Muscle layer of duodenum (tissue), 2 donors: ENCODE data around the gene ADAMTS17.

Experiments
- H3K27ac ChIP-seq: one replicate; pipeline ENCODE4 v1.7.0; 2013; ENCODE audit warnings: mild to moderate bottlenecking, low read length
- H3K27me3 ChIP-seq: one replicate; pipeline ENCODE4 v1.7.0; 2013; ENCODE audit warnings: low read depth, mild to moderate bottlenecking, control low read depth, low read length
- H3K36me3 ChIP-seq, 2 donors: one replicate each; pipeline ENCODE4 v1.7.0; 2013; ENCODE audit warnings: low read length in 2 of 2, control low read depth in 1 of 2, mild to moderate bottlenecking in 1 of 2; ENCODE audit not compliant: insufficient read depth in 2 of 2, control insufficient read depth in 1 of 2
- H3K4me1 ChIP-seq, 2 donors: one replicate each; pipeline ENCODE4 v1.7.0; 2013; ENCODE audit warnings: low read length in 2 of 2, mild to moderate bottlenecking in 2 of 2, control low read depth in 1 of 2, moderate library complexity in 1 of 2; ENCODE audit not compliant: insufficient read depth in 2 of 2, control insufficient read depth in 1 of 2
- H3K4me3 ChIP-seq, 2 donors: one replicate each; pipeline ENCODE4 v1.7.0; 2013; ENCODE audit warnings: low read length in 2 of 2, low read depth in 1 of 2, mild to moderate bottlenecking in 1 of 2
- H3K9me3 ChIP-seq, 2 donors: one replicate each; pipeline ENCODE4 v1.7.0; 2013; ENCODE audit warnings: low read length in 2 of 2, control low read depth in 1 of 2, mild to moderate bottlenecking in 1 of 2; ENCODE audit not compliant: control insufficient read depth in 1 of 2
- donor health status: healthy.

ADAMTS17 gene

DNA sequence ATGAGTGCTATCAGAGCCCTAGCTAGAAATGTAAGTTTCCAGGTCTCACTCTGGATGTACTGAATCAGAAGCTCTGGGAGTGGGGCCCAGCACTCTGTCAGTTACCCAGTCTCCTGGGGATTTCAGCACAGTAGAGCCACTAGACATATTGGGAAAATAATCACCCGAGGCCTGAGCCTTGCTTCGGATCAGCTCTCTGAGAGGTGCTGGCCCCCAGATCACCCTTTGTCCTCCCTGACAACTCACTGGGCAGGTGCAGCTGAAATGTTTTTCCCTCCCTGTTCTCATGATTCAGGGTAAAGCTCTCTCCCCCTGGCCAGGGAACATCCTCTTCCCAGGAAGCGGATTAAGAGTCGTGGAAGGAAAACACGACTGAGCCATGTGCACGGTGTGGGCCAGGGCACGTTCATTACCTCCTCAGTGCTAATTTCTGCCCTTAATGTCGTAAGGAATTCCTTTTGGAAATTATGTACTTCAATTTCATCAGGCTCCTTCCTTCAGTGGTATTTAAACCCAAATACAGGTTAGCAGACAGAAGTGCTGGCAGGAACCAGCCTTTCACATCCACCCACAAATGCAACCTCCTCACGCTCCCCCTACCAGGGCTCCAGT is 311.8 kb downstream of the ADAMTS17 start:
- Histone ChIP-seq H3K36me3 (no peaks in the 10 kb centered on the region), H3K4me1 (no peaks in the 10 kb centered on the region), H3K27me3 (no peaks in the 10 kb centered on the region), H3K9me3 (no peaks in the 10 kb centered on the region), H3K4me3 (no peak overlapping the region), H3K27ac (no peak overlapping the region)

- Histone ChIP-seq H3K27ac (no peak overlapping the region), H3K4me1 (no peaks in the 10 kb centered on the region), H3K4me3 (no peak overlapping the region), H3K36me3 (no peaks in the 10 kb centered on the region), H3K9me3 (no peaks in the 10 kb centered on the region), H3K27me3 (no peaks in the 10 kb centered on the region)
Observed at GRCh38 chr15:100029045-100029444, 312.7 kb downstream of the ADAMTS17 start.

GRCh38 chr15:100026041-100026440 is 315.7 kb downstream of the ADAMTS17 start:
- H3K27ac ChIP-seq, result no peak overlapping the region
- H3K27me3 ChIP-seq, result no peaks in the 10 kb centered on the region
- no peaks in the 10 kb centered on the region for H3K9me3 ChIP-seq

DNA sequence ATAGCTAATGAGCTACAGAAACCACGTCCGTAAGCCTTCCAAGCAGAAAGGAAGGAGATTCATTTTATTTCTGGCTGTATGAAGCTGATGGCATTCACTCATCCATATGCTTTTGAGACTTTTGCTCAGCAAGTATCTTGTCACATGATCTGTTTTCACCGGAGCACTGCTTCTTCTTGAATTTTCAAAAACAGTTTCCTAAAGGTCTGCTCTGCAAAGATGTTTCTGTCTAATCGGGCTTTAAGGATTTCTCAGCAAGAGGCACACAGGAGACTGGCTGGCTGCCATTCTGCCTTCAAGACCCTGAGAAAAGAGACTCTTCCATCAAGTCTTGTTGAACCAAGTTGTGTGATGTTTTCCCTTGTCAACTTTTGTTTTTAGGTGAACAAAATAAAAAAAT is 319.0 kb downstream of the ADAMTS17 start:
- Histone ChIP-seq H3K4me1 (no peaks in the 10 kb centered on the region), H3K36me3 (no peaks in the 10 kb centered on the region), H3K27me3 (no peaks in the 10 kb centered on the region), H3K9me3 (no peaks in the 10 kb centered on the region), H3K27ac (no peak overlapping the region), H3K4me3 (no peak overlapping the region)

More at GRCh38 chr15:100026041-100026440, 315.7 kb downstream of the ADAMTS17 start:
- H3K36me3 ChIP-seq, result no peaks in the 10 kb centered on the region
- H3K4me3 ChIP-seq, result no peak overlapping the region
- H3K4me1 ChIP-seq, result no peaks in the 10 kb centered on the region

- Histone ChIP-seq H3K9me3 (no peaks in the 10 kb centered on the region), H3K27ac (no peak overlapping the region), H3K36me3 (no peaks in the 10 kb centered on the region), H3K27me3 (no peaks in the 10 kb centered on the region), H3K4me3 (no peak overlapping the region), H3K4me1 (no peaks in the 10 kb centered on the region)
Observed at GRCh38 chr15:100022391-100022790, 319.4 kb downstream of the ADAMTS17 start.

GRCh38 chr15:100021653-100022052 is 320.1 kb downstream of the ADAMTS17 start:
- H3K27me3 ChIP-seq, result no peaks in the 10 kb centered on the region
- no peaks in the 10 kb centered on the region for H3K9me3 ChIP-seq
- H3K4me3 ChIP-seq, result no peak overlapping the region
- no peaks in the 10 kb centered on the region for H3K36me3 ChIP-seq
- H3K27ac ChIP-seq, result no peak overlapping the region
- H3K4me1 ChIP-seq, result no peaks in the 10 kb centered on the region

DNA sequence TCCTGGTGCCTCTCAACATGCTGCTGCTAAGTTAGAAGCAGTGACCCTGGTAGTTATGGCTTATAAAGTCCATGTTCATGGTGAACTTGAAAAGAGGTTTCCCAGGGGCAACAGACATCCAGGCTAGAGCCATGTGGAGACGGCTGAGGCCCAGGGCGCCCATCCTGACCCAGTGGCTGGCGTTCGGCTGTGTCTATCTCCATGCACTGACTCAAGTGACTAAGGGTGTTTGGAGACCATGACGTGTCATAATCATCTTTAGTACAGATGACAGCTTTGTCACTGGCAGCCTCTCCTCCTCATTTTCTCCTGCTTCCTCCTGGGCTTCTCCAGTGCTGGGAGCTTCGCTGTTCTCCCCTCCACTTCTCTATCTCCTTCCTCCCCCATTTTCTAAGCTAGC is 321.2 kb downstream of the ADAMTS17 start:
- Histone ChIP-seq H3K36me3 (no peaks in the 10 kb centered on the region), H3K27ac (no peak overlapping the region)

DNA sequence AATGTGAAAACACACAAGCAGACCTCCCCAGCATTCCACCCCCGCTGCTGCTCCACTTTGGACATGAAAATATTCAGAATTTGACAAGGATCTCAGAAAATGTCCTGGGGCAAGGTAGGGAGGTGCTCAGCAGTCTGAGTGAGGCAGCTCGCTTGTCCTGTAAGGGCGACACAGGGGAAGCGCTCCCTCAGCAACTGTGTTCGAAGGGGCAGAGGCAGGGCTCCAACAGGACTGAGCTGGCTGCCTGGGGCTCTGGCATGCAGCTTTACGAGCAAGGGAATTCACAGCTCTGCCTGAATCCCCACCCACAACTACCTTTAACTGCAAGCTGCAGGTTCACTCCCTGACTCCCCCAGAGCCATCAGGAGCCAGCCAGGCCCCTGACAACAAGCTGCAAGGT is 321.6 kb downstream of the ADAMTS17 start:
- Histone ChIP-seq H3K4me3 (no peak overlapping the region), H3K27me3 (no peaks in the 10 kb centered on the region), H3K36me3 (no peaks in the 10 kb centered on the region), H3K27ac (no peak overlapping the region), H3K9me3 (no peaks in the 10 kb centered on the region), H3K4me1 (no peaks in the 10 kb centered on the region)

More for the DNA sequence above, 321.2 kb downstream of the ADAMTS17 start:
- Histone ChIP-seq H3K4me3 (no peak overlapping the region), H3K9me3 (no peaks in the 10 kb centered on the region), H3K27me3 (no peaks in the 10 kb centered on the region), H3K4me1 (no peaks in the 10 kb centered on the region)

DNA sequence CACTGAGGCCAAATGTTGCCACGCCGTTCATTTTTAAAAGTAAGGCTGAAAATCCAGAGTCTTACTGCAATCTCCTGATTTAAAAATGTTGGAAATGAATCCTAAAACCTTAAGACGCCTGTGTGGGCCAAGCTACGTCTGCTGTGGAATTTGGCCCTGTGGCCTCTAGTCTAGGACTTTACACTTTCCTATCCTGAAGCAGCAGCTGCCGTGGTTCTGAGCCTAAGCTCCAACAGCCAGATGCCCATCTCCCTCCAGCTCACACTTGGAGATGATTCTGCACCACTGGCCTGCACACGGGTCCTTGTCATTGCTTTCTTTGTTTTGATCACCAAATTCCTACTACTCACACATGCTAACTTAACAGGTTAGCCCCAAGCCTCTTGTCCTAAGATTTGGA is 322.2 kb downstream of the ADAMTS17 start:
- Histone ChIP-seq H3K27me3 (no peaks in the 10 kb centered on the region), H3K4me3 (no peak overlapping the region), H3K9me3 (no peaks in the 10 kb centered on the region), H3K27ac (no peak overlapping the region), H3K36me3 (no peaks in the 10 kb centered on the region), H3K4me1 (no peaks in the 10 kb centered on the region)

DNA sequence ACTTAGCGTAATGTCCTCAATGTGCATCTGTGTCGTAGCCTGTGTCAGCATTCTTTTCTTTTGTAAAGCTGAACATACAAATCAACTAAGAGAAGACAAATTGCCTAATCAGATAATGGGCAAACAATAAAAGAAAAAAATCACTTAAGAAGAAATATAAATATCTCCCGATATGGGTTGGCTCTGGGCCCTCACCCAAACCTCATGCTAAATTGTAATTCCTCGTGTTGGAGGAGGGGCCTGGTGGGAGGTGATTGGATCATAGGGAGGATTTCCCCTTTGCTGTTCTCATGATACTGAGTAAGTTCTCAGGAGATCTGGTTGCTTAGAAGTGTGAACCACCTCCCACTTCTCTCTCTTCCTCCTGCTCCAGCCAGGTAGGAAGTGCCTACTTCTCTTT is 323.6 kb downstream of the ADAMTS17 start:
- H3K9me3 ChIP-seq, result no peaks in the 10 kb centered on the region

DNA sequence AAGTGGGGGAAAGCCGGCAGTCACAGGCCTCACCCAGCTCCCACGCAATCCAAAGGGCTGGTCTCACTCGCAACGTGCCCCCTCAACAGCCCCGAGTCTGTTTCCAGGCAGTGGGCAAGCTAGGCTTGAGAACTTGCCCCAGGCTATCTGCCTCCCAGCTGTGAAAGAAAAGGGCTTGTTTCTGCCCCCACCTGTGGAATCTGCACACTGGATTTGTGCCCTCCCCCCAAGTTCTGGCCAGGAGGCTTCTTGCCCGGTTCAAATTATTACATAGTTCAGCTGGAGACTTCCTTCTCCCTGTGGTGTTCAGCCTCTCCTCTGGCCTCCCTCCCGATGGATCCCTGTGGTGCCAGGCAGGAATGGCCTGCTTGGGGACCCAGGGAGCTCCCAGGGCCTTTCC is 324.6 kb downstream of the ADAMTS17 start:
- Histone ChIP-seq H3K9me3 (no peaks in the 10 kb centered on the region), H3K27ac (no peak overlapping the region), H3K4me1 (no peaks in the 10 kb centered on the region), H3K36me3 (no peaks in the 10 kb centered on the region), H3K4me3 (no peak overlapping the region), H3K27me3 (no peaks in the 10 kb centered on the region)

More for the DNA sequence above, 323.6 kb downstream of the ADAMTS17 start:
- no peak overlapping the region for H3K4me3 ChIP-seq
- no peaks in the 10 kb centered on the region for H3K4me1 ChIP-seq
- no peaks in the 10 kb centered on the region for H3K36me3 ChIP-seq
- no peak overlapping the region for H3K27ac ChIP-seq
- H3K27me3 ChIP-seq, result no peaks in the 10 kb centered on the region

DNA sequence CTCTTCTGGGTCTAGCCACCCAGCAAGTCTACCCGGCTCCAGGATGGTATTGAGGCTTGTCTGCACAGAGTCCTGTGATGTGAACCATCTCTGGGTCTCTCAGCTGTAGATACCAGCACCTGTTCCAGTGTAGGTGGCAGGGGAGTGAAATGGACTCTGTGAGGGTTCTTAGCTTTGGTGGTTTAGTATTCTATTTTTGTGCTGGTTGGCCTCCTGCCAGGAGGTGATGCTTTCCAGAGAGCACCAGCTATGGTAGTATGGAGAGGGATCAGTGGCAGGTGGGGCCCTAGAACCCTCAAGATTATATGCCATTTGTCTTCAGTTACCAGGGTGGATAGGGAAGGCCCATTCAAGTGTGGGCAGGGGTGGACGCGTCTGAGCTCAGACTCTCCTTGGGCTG is 325.1 kb downstream of the ADAMTS17 start:
- H3K36me3 ChIP-seq, result no peaks in the 10 kb centered on the region
- H3K27ac ChIP-seq, result no peak overlapping the region
- no peaks in the 10 kb centered on the region for H3K27me3 ChIP-seq
- H3K9me3 ChIP-seq, result no peaks in the 10 kb centered on the region
- H3K4me3 ChIP-seq, result no peak overlapping the region
- no peaks in the 10 kb centered on the region for H3K4me1 ChIP-seq
